ENCODE data around the gene CDK11A.
"Not testable (repeated sequence)": the region's sequence is repeated elsewhere in the genome, so short reads cannot be mapped to it uniquely, and the experiment has no call there.

- not testable (repeated sequence) for TF ChIP-seq SP1 (IDR thresholded peaks at IDR 0.05); ZNF384 (IDR thresholded peaks at IDR 0.05); FOXM1 (IDR thresholded peaks at IDR 0.05; ENCODE audit: borderline replicate concordance); PKNOX1 (IDR thresholded peaks at IDR 0.05); TARDBP (IDR thresholded peaks at IDR 0.05); NFRKB (IDR thresholded peaks at IDR 0.05); HDGF (IDR thresholded peaks at IDR 0.05; ENCODE audit: borderline replicate concordance)
Observed at GRCh38 chr1:1726088-1726487, 1.9 kb upstream of the CDK11A start.
